ENCODE results near the gene MYO1B.

DNA sequence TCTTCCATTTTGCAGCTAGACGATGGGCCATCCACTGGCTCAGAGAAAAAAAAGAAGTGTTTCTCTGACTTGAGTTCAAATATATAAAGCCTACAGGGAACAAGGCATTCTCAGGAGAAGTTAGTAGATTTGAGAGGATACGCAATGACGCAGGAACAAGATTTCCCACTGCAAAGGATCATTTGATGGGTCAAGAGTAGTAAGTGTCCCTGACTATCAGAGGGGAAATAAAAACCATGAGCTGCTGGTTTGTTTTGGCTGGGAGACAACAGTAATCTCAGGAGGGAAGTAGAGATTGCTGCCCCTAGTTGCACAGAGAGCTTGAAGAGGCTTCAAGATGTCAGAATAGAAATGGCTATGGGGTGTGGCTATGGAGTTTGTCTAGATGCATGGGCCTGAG lies 22.3 kb upstream of the MYO1B start:
- TF ChIP-seq EZH2 (IDR thresholded peaks at IDR 0.05; ENCODE audit: low read length, unreplicated experiment): no peak
- TF ChIP-seq, protein P1, sequence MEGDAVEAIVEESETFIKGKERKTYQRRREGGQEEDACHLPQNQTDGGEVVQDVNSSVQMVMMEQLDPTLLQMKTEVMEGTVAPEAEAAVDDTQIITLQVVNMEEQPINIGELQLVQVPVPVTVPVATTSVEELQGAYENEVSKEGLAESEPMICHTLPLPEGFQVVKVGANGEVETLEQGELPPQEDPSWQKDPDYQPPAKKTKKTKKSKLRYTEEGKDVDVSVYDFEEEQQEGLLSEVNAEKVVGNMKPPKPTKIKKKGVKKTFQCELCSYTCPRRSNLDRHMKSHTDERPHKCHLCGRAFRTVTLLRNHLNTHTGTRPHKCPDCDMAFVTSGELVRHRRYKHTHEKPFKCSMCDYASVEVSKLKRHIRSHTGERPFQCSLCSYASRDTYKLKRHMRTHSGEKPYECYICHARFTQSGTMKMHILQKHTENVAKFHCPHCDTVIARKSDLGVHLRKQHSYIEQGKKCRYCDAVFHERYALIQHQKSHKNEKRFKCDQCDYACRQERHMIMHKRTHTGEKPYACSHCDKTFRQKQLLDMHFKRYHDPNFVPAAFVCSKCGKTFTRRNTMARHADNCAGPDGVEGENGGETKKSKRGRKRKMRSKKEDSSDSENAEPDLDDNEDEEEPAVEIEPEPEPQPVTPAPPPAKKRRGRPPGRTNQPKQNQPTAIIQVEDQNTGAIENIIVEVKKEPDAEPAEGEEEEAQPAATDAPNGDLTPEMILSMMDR (conservative IDR thresholded peaks at IDR 0.05; ENCODE audit: low read depth, low read length): no peak

Data from PC-3 (cell line).